Measurements from ENCODE around the gene ERC2.
"Not testable (repeated sequence)": the region's sequence is repeated elsewhere in the genome, so short reads cannot be mapped to it uniquely, and the experiment has no call there.

ERC2 gene

GRCh38 chr3:55855311-55855710, 613.0 kb downstream of the ERC2 start:
- Mint-ChIP-seq H3K4me1 (no peaks in the 10 kb centered on the region), H3K36me3 (ENCODE audit: low read depth) (no peaks in the 10 kb centered on the region), H3K27me3 (no peaks in the 10 kb centered on the region), H3K9me3 (no peaks in the 10 kb centered on the region), H3K27ac (no peak overlapping the region), H3K4me3 (no peak overlapping the region)
- DNase-seq (no peak), ATAC-seq (no peak)

- H3K4me3 Mint-ChIP-seq, result no peak overlapping the region
- H3K9me3 Mint-ChIP-seq, result no peaks in the 10 kb centered on the region
- H3K27me3 Mint-ChIP-seq, result no peaks in the 10 kb centered on the region
- no peaks in the 10 kb centered on the region for H3K4me1 Mint-ChIP-seq
- DNase-seq (no peak), ATAC-seq (no peak)
- H3K36me3 Mint-ChIP-seq (ENCODE audit: low read depth), result no peaks in the 10 kb centered on the region
- no peak overlapping the region for H3K27ac Mint-ChIP-seq
These were observed 613.8 kb downstream of the ERC2 start for GRCh38 chr3:55854494-55854893.

GRCh38 chr3:55852326-55852725, 615.9 kb downstream of the ERC2 start:
- Mint-ChIP-seq H3K9me3 (no peaks in the 10 kb centered on the region), H3K4me3 (no peak overlapping the region), H3K36me3 (ENCODE audit: low read depth) (no peaks in the 10 kb centered on the region), H3K27ac (no peak overlapping the region), H3K4me1 (no peaks in the 10 kb centered on the region), H3K27me3 (no peaks in the 10 kb centered on the region)
- DNase-seq (no peak), ATAC-seq (no peak)

- no peaks in the 10 kb centered on the region for H3K27me3 Mint-ChIP-seq
- peaks cover 15% of the 10 kb centered on the region for H3K9me3 Mint-ChIP-seq
- DNase-seq (no peak), ATAC-seq (no peak)
- H3K36me3 Mint-ChIP-seq (ENCODE audit: low read depth), result no peaks in the 10 kb centered on the region
- H3K27ac Mint-ChIP-seq, result no peak overlapping the region
- H3K4me1 Mint-ChIP-seq, result no peaks in the 10 kb centered on the region
- no peak overlapping the region for H3K4me3 Mint-ChIP-seq
These were observed 626.1 kb downstream of the ERC2 start for GRCh38 chr3:55842204-55842603.

GRCh38 chr3:55831876-55832275, 636.4 kb downstream of the ERC2 start:
- DNase-seq; H3K27me3 Mint-ChIP-seq; ATAC-seq; H3K4me1 Mint-ChIP-seq; H3K36me3 Mint-ChIP-seq (ENCODE audit: low read depth); H3K4me3 Mint-ChIP-seq; H3K9me3 Mint-ChIP-seq; H3K27ac Mint-ChIP-seq: not testable (repeated sequence)

GRCh38 chr3:55828712-55829111, 639.6 kb downstream of the ERC2 start:
- no peak for ATAC-seq
- peaks cover 10% of the 10 kb centered on the region for H3K9me3 Mint-ChIP-seq
- H3K27ac Mint-ChIP-seq, result no peak overlapping the region
- no peak overlapping the region for H3K4me3 Mint-ChIP-seq
- H3K36me3 Mint-ChIP-seq (ENCODE audit: low read depth), result no peaks in the 10 kb centered on the region
- no peak for DNase-seq
- H3K27me3 Mint-ChIP-seq, result no peaks in the 10 kb centered on the region
- H3K4me1 Mint-ChIP-seq, result no peaks in the 10 kb centered on the region

GRCh38 chr3:55827786-55828185, 640.5 kb downstream of the ERC2 start:
- Mint-ChIP-seq H3K4me3 (no peak overlapping the region), H3K27ac (no peak overlapping the region), H3K4me1 (no peaks in the 10 kb centered on the region), H3K36me3 (ENCODE audit: low read depth) (no peaks in the 10 kb centered on the region), H3K9me3 (peaks cover 10% of the 10 kb centered on the region), H3K27me3 (no peaks in the 10 kb centered on the region)
- DNase-seq (no peak), ATAC-seq (no peak)

- ATAC-seq, result no peak
- Mint-ChIP-seq H3K4me3 (no peak overlapping the region), H3K27ac (no peak overlapping the region)
These were observed 641.4 kb downstream of the ERC2 start for GRCh38 chr3:55826731-55827496.

GRCh38 chr3:55826097-55826496, 642.2 kb downstream of the ERC2 start:
- Mint-ChIP-seq H3K4me1 (no peaks in the 10 kb centered on the region), H3K27ac (no peak overlapping the region), H3K27me3 (no peaks in the 10 kb centered on the region), H3K4me3 (no peak overlapping the region), H3K36me3 (ENCODE audit: low read depth) (no peaks in the 10 kb centered on the region), H3K9me3 (peaks cover 10% of the 10 kb centered on the region)
- no peak for ATAC-seq
- DNase-seq, result no peak

More at GRCh38 chr3:55826731-55827496, 641.4 kb downstream of the ERC2 start:
- H3K4me1 Mint-ChIP-seq, result no peaks in the 10 kb centered on the region
- H3K27me3 Mint-ChIP-seq, result no peaks in the 10 kb centered on the region
- peaks cover 10% of the 10 kb centered on the region for H3K9me3 Mint-ChIP-seq
- DNase-seq, result no peak
- no peaks in the 10 kb centered on the region for H3K36me3 Mint-ChIP-seq (ENCODE audit: low read depth)

- Mint-ChIP-seq H3K4me1 (no peaks in the 10 kb centered on the region), H3K9me3 (peaks cover 4% of the 10 kb centered on the region), H3K4me3 (no peak overlapping the region), H3K27ac (no peak overlapping the region), H3K36me3 (ENCODE audit: low read depth) (no peaks in the 10 kb centered on the region), H3K27me3 (no peaks in the 10 kb centered on the region)
- ATAC-seq (no peak), DNase-seq (no peak)
These were observed 643.9 kb downstream of the ERC2 start for GRCh38 chr3:55824406-55824805.

GRCh38 chr3:55823829-55824228, 644.4 kb downstream of the ERC2 start:
- no peak overlapping the region for H3K27ac Mint-ChIP-seq
- no peaks in the 10 kb centered on the region for H3K36me3 Mint-ChIP-seq (ENCODE audit: low read depth)
- H3K4me3 Mint-ChIP-seq, result no peak overlapping the region
- no peak for ATAC-seq
- H3K27me3 Mint-ChIP-seq, result no peaks in the 10 kb centered on the region
- DNase-seq, result no peak
- H3K9me3 Mint-ChIP-seq, result no peaks in the 10 kb centered on the region
- no peaks in the 10 kb centered on the region for H3K4me1 Mint-ChIP-seq

GRCh38 chr3:55823001-55823400, 645.3 kb downstream of the ERC2 start:
- no peaks in the 10 kb centered on the region for H3K9me3 Mint-ChIP-seq
- no peak for ATAC-seq
- H3K27me3 Mint-ChIP-seq, result no peaks in the 10 kb centered on the region
- H3K4me1 Mint-ChIP-seq, result no peaks in the 10 kb centered on the region
- H3K36me3 Mint-ChIP-seq (ENCODE audit: low read depth), result no peaks in the 10 kb centered on the region
- DNase-seq, result no peak
- H3K27ac Mint-ChIP-seq, result no peak overlapping the region
- no peak overlapping the region for H3K4me3 Mint-ChIP-seq

GRCh38 chr3:55819005-55819404, 649.3 kb downstream of the ERC2 start:
- H3K9me3 Mint-ChIP-seq, result no peaks in the 10 kb centered on the region

GRCh38 chr3:55818485-55818884, 649.8 kb downstream of the ERC2 start:
- ATAC-seq (no peak), DNase-seq (no peak)
- peaks cover 2% of the 10 kb centered on the region for H3K27me3 Mint-ChIP-seq
- no peak overlapping the region for H3K27ac Mint-ChIP-seq
- H3K4me3 Mint-ChIP-seq, result no peak overlapping the region
- H3K36me3 Mint-ChIP-seq (ENCODE audit: low read depth), result no peaks in the 10 kb centered on the region
- H3K4me1 Mint-ChIP-seq, result no peaks in the 10 kb centered on the region
- no peaks in the 10 kb centered on the region for H3K9me3 Mint-ChIP-seq

More at GRCh38 chr3:55819005-55819404, 649.3 kb downstream of the ERC2 start:
- DNase-seq (no peak), ATAC-seq (no peak)
- H3K4me3 Mint-ChIP-seq, result no peak overlapping the region
- H3K27ac Mint-ChIP-seq, result no peak overlapping the region
- no peaks in the 10 kb centered on the region for H3K36me3 Mint-ChIP-seq (ENCODE audit: low read depth)
- no peaks in the 10 kb centered on the region for H3K4me1 Mint-ChIP-seq
- no peaks in the 10 kb centered on the region for H3K27me3 Mint-ChIP-seq

- Mint-ChIP-seq H3K9me3 (no peaks in the 10 kb centered on the region), H3K36me3 (ENCODE audit: low read depth) (no peaks in the 10 kb centered on the region), H3K4me1 (no peaks in the 10 kb centered on the region), H3K4me3 (no peak overlapping the region), H3K27me3 (peaks cover 2% of the 10 kb centered on the region), H3K27ac (no peak overlapping the region)
- no peak for ATAC-seq
- no peak for DNase-seq
These were observed 651.3 kb downstream of the ERC2 start for GRCh38 chr3:55816794-55817576.

Measured in activated naive CD8-positive, alpha-beta T cell treated with anti-CD3 and anti-CD28 coated beads, Interleukin-2, amount 50 U/mL, for 24 hours (primary cell).